GM23338 (cell line): ENCODE measurements around the gene POMT2. TPM values are rescaled to one million over a fixed set of nuclear protein-coding genes. Genes with fewer than 3 reads are reported as not detected.

Experiments used
- ATAC-seq: fragments of 200-7000 bp; cut with Tn5 transposase; 3 replicates; pipeline ENCODE4 v1.9.1; 2020
- DNase-seq: peaks from one replicate; pipeline ENCODE4 v3.0.0-alpha.2; 2015; ENCODE audit warnings: low spot score
- H2AFZ ChIP-seq: fragments of 200-600 bp; sonication (generic); 2 replicates; pipeline ENCODE4 v1.8.0; 2016; ENCODE audit warnings: antibody characterized with exemption, mild to moderate bottlenecking, moderate library complexity
- H3F3A ChIP-seq: fragments of 200-600 bp; sonication (generic); replicated peaks from 2 replicates; pipeline ENCODE4 v1.8.0; 2017; ENCODE audit warnings: antibody characterized with exemption, mixed run types, low read depth
- H3K27ac ChIP-seq: fragments of 200-600 bp; sonication (generic); 2 replicates; pipeline ENCODE4 v1.6.1; 2016; ENCODE audit warnings: low read depth
- H3K27me3 ChIP-seq: fragments of 200-600 bp; sonication (generic); 2 replicates; pipeline ENCODE4 v1.8.0; 2016; ENCODE audit warnings: mild to moderate bottlenecking, mixed run types, moderate library complexity; ENCODE audit not compliant: insufficient read depth
- H3K36me3 ChIP-seq: fragments of 200-600 bp; sonication (generic); 2 replicates; pipeline ENCODE4 v1.8.0; 2016; ENCODE audit warnings: mild to moderate bottlenecking; ENCODE audit not compliant: insufficient read depth
- H3K4me1 ChIP-seq: fragments of 200-600 bp; sonication (generic); 2 replicates; pipeline ENCODE4 v1.8.0; 2016; ENCODE audit warnings: mild to moderate bottlenecking, moderate library complexity; ENCODE audit not compliant: insufficient read depth
- H3K4me2 ChIP-seq: fragments of 200-600 bp; sonication (generic); 2 replicates; pipeline ENCODE4 v1.7.1; 2017; ENCODE audit warnings: mixed run types
- H3K4me3 ChIP-seq: fragments of 200-600 bp; sonication (generic); 2 replicates; pipeline ENCODE4 v1.6.1; 2016; ENCODE audit warnings: mixed run types
- H3K79me2 ChIP-seq: fragments of 200-600 bp; sonication (generic); replicated peaks from 2 replicates; pipeline ENCODE4 v1.8.0; 2017; ENCODE audit warnings: mild to moderate bottlenecking; ENCODE audit not compliant: insufficient read depth
- H3K9me2 ChIP-seq: fragments of 200-600 bp; sonication (generic); 2 replicates; pipeline ENCODE4 v1.8.0; 2017; ENCODE audit not compliant: insufficient read depth
- H4K20me1 ChIP-seq: fragments of 200-600 bp; sonication (generic); replicated peaks from 2 replicates; pipeline ENCODE4 v1.8.0; 2017; ENCODE audit warnings: mild to moderate bottlenecking; ENCODE audit not compliant: insufficient read depth
- H3K27ac Mint-ChIP-seq: 2 replicates; pipeline ENCODE4 v1.8.0; 2020; ENCODE audit warnings: inconsistent platforms, mild to moderate bottlenecking, moderate library complexity, mixed read lengths
- H3K27me3 Mint-ChIP-seq: 3 replicates; pipeline ENCODE4 v1.8.0; 2022; ENCODE audit warnings: low read depth, mild to moderate bottlenecking, moderate library complexity, mixed read lengths, inconsistent platforms; ENCODE audit not compliant: insufficient read depth, poor library complexity
- H3K36me3 Mint-ChIP-seq: 3 replicates; pipeline ENCODE4 v1.8.0; 2021; ENCODE audit warnings: low read depth, mild to moderate bottlenecking, inconsistent platforms, moderate library complexity, mixed read lengths
- H3K4me1 Mint-ChIP-seq: 3 replicates; pipeline ENCODE4 v1.8.0; 2020; ENCODE audit warnings: mild to moderate bottlenecking, inconsistent platforms, mixed read lengths
- H3K4me3 Mint-ChIP-seq: 3 replicates; pipeline ENCODE4 v1.8.0; 2021; ENCODE audit warnings: moderate library complexity, mild to moderate bottlenecking, inconsistent platforms, mixed read lengths
- H3K9me3 Mint-ChIP-seq: 3 replicates; pipeline ENCODE4 v1.8.0; 2020; ENCODE audit warnings: moderate library complexity, mild to moderate bottlenecking, inconsistent platforms, mixed read lengths
- CREB1 ChIP-seq: fragments of 250-450 bp; sonication (Bioruptor Pico); IDR thresholded peaks from 2 replicates; pipeline ENCODE4 v1.5.0; 2020; ENCODE audit warnings: low read depth, mild to moderate bottlenecking, moderate library complexity
- CTCF ChIP-seq, 2 experiments: fragments of 200-600 bp in 1 of 2; sonication (generic) in 1 of 2; conservative IDR thresholded peaks; 2 replicates each; pipeline versions ENCODE4 v1.5.1 to v1.6.1; 2016 to 2017; ENCODE audit warnings: antibody characterized with exemption in 2 of 2, low read depth in 2 of 2, mild to moderate bottlenecking in 2 of 2, moderate library complexity in 1 of 2
- JUNB ChIP-seq: IDR thresholded peaks from one replicate; pipeline ENCODE4 v1.6.1; 2016; ENCODE audit warnings: antibody characterized with exemption; ENCODE audit not compliant: unreplicated experiment
- NANOG ChIP-seq: IDR thresholded peaks from 2 replicates; pipeline ENCODE4 v1.6.1; 2016; ENCODE audit warnings: antibody characterized with exemption, borderline replicate concordance
- POLR2AphosphoS5 ChIP-seq: IDR thresholded peaks from 2 replicates; pipeline ENCODE4 v1.6.1; 2016; ENCODE audit warnings: antibody characterized with exemption, low read depth
- STAT1 ChIP-seq: IDR thresholded peaks from one replicate; pipeline ENCODE4 v1.6.1; 2016; ENCODE audit warnings: antibody characterized with exemption; ENCODE audit not compliant: unreplicated experiment
- ZNF114 ChIP-seq: fragments of 250-450 bp; sonication (Bioruptor Pico); IDR thresholded peaks from 2 replicates; pipeline ENCODE4 v1.5.0; 2020; ENCODE audit warnings: mild to moderate bottlenecking, moderate library complexity
- ZNF462 ChIP-seq: fragments of 250-450 bp; sonication (Bioruptor Pico); IDR thresholded peaks from 2 replicates; pipeline ENCODE4 v1.5.0; 2020; ENCODE audit warnings: mild to moderate bottlenecking, moderate library complexity
- polyA plus RNA-seq: library from polyadenylated mRNA; unstranded; fragments of >200 nt; fragmentation: Nextera tagmentation; extraction: Ambion mirVana; gene quantifications from 2 replicates; pipeline ENCODE4 v1.2.1, GENCODE V29; 2016
- total RNA-seq: library from RNA; depleted of rRNA; stranded (reverse); fragments of >200 nt; shearing (Covaris generic); gene quantifications from 2 replicates; pipeline ENCODE4 v1.2.3, GENCODE V29; 2014

The POMT2 gene
- total and polyA plus RNA-seq, 2 experiments from 2014 or later = 24.3 to 29.9 TPM

- no peak for TF ChIP-seq ZNF114 (CRISPR knock-in tag)
- no peak for TF ChIP-seq POLR2AphosphoS5
- no peak for TF ChIP-seq STAT1
- TF ChIP-seq CTCF (conservative IDR thresholded peaks at IDR 0.05; ENCODE audit: low read depth in 2 of 2) = no peak
- Histone ChIP-seq H3K36me3 (no peaks in the 10 kb centered on the region), H3K27ac (no peak overlapping the region), H2AFZ (no peak overlapping the region), H3K4me1 (no peaks in the 10 kb centered on the region), H3K9me2 (no peaks in the 10 kb centered on the region), H3K79me2 (no peaks in the 10 kb centered on the region), H3K27me3 (no peaks in the 10 kb centered on the region), H3F3A (no peaks in the 10 kb centered on the region), H3K4me2 (no peak overlapping the region), H4K20me1 (no peaks in the 10 kb centered on the region), H3K4me3 (no peak overlapping the region)
- ATAC-seq (no peak), DNase-seq (no peak)
- no peaks in the 10 kb centered on the region for H3K4me1 Mint-ChIP-seq
- peaks cover 14% of the 10 kb centered on the region for H3K27me3 Mint-ChIP-seq
- no peak overlapping the region for H3K27ac Mint-ChIP-seq
- no peak overlapping the region for H3K4me3 Mint-ChIP-seq
- no peaks in the 10 kb centered on the region for H3K36me3 Mint-ChIP-seq
- no peaks in the 10 kb centered on the region for H3K9me3 Mint-ChIP-seq
Observed at GRCh38 chr14:77253333-77254190, 67.1 kb downstream of the POMT2 start.

- H3K27ac ChIP-seq = no peak overlapping the region
- H4K20me1 ChIP-seq = no peaks in the 10 kb centered on the region; the same call in 1 of the 2 replicates
- TF ChIP-seq STAT1 = no peak
- no peak for TF ChIP-seq POLR2AphosphoS5
- TF ChIP-seq CREB1 = no peak
- no peak for TF ChIP-seq NANOG
- no peak for DNase-seq
- H3K27ac Mint-ChIP-seq = no peak overlapping the region
- no peaks in the 10 kb centered on the region for H3K4me1 ChIP-seq
- no peaks in the 10 kb centered on the region for H3K9me2 ChIP-seq
- no peaks in the 10 kb centered on the region for H3F3A ChIP-seq
- H3K9me3 Mint-ChIP-seq = no peaks in the 10 kb centered on the region
- H3K79me2 ChIP-seq = no peaks in the 10 kb centered on the region
- no peak for ATAC-seq
- no peak overlapping the region for H3K4me2 ChIP-seq
- no peaks in the 10 kb centered on the region for H3K27me3 ChIP-seq
- peaks cover 14% of the 10 kb centered on the region for H3K27me3 Mint-ChIP-seq
- H3K4me1 Mint-ChIP-seq = no peaks in the 10 kb centered on the region
- H3K36me3 ChIP-seq = no peaks in the 10 kb centered on the region
- H3K36me3 Mint-ChIP-seq = no peaks in the 10 kb centered on the region
- no peak overlapping the region for H3K4me3 ChIP-seq
- H2AFZ ChIP-seq = no peak overlapping the region
- no peak overlapping the region for H3K4me3 Mint-ChIP-seq
Observed at GRCh38 chr14:77251870-77252269, 68.8 kb downstream of the POMT2 start.

GRCh38 chr14:77250927-77251326, 69.8 kb downstream of the POMT2 start:
- Histone ChIP-seq H3K79me2 (no peaks in the 10 kb centered on the region), H3K4me3 (no peak overlapping the region), H2AFZ (no peak overlapping the region), H3K9me2 (no peaks in the 10 kb centered on the region), H3F3A (no peaks in the 10 kb centered on the region), H3K36me3 (no peaks in the 10 kb centered on the region), H4K20me1 (no peaks in the 10 kb centered on the region; the same call in 1 of the 2 replicates), H3K27ac (no peak overlapping the region), H3K4me1 (no peaks in the 10 kb centered on the region), H3K27me3 (no peaks in the 10 kb centered on the region), H3K4me2 (no peak overlapping the region)
- Mint-ChIP-seq H3K9me3 (no peaks in the 10 kb centered on the region), H3K4me3 (no peak overlapping the region), H3K4me1 (no peaks in the 10 kb centered on the region), H3K27ac (no peak overlapping the region), H3K27me3 (peaks cover 10% of the 10 kb centered on the region), H3K36me3 (no peaks in the 10 kb centered on the region)
- DNase-seq = no peak
- no peak for ATAC-seq
- TF ChIP-seq JUNB = no peak
- no peak for TF ChIP-seq ZNF462 (CRISPR knock-in tag)
